Omental fat pad (tissue), 4 donors: ENCODE data around the gene CGB3. TPM values are rescaled to one million over a fixed set of nuclear protein-coding genes. Genes with fewer than 3 reads are reported as not detected.

Source experiments
- ATAC-seq: fragments of 150-250 bp; one replicate; pipeline ENCODE4 v1.9.1; 2016; ENCODE audit warnings: mild to moderate bottlenecking, moderate library complexity; ENCODE audit not compliant: low FRiP score
- DNase-seq: peaks from one replicate; pipeline ENCODE4 v3.0.0-alpha.2; 2019; ENCODE audit warnings: low spot score
- small RNA-seq: library from RNA; depleted of rRNA; stranded (forward); fragments of <200 nt; gene quantifications from one replicate; pipeline ENCODE3, GENCODE V24; 2016
- total RNA-seq, 4 donors: library from RNA; depleted of rRNA; stranded (reverse); fragments of >200 nt; gene quantifications; one replicate each; pipeline ENCODE4 v1.1.0, GENCODE V29; 2016
- TF ChIP-seq, protein P1 (sequence below), 3 donors: fragments of 450-650 bp; IDR thresholded peaks; one replicate each; pipeline ENCODE4 v1.5.1; 2016 to 2017; ENCODE audit warnings: antibody characterized with exemption in 3 of 3, mild to moderate bottlenecking in 3 of 3, moderate library complexity in 2 of 3

CGB3 gene
- total RNA-seq, 4 donors from 2014 or later: not detected

DNA sequence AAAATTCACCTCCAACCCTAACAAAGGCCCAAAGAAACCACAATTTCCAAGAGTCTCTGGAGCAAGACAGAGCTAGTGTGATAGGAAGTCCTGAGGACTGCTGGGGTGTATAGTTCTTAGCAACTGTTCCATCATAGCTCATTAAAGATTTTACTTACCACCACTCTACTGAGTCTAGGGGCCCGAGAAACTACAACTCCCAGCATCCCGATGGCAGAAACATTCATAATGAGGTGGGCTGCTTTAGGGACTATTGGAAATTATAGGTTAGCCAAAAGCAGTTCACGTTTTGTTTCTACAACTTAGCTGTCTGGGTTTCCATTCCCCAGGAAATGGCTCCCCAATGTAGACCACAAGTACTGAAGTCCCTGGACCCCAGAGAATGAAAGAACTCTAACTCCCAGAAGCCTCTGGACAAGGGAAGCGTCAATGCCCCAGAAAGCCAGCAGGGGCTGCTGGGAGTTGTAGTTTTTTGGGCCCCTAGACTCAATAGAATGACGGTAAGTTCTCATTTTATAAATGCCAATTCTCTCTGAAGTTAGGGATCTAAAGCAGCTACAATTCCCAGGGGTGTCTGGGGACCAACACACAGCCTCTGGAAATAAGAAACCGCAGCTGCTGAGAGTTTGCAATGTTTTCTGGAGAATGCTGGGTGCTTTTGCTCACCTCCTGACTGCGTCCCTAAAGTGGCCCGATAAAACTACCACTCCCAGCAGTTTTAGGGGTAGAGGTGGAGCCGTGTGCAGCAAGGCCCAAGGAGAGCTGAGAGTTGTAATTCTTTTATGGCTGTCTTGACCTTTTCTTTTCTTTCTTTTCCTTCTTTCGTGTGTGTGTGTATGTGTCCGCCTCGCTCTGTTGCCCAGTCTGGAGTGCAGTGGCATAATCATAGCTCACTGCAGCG lies 47.9 kb downstream of the CGB3 start:
- no peak for DNase-seq
- TF ChIP-seq, protein P1, sequence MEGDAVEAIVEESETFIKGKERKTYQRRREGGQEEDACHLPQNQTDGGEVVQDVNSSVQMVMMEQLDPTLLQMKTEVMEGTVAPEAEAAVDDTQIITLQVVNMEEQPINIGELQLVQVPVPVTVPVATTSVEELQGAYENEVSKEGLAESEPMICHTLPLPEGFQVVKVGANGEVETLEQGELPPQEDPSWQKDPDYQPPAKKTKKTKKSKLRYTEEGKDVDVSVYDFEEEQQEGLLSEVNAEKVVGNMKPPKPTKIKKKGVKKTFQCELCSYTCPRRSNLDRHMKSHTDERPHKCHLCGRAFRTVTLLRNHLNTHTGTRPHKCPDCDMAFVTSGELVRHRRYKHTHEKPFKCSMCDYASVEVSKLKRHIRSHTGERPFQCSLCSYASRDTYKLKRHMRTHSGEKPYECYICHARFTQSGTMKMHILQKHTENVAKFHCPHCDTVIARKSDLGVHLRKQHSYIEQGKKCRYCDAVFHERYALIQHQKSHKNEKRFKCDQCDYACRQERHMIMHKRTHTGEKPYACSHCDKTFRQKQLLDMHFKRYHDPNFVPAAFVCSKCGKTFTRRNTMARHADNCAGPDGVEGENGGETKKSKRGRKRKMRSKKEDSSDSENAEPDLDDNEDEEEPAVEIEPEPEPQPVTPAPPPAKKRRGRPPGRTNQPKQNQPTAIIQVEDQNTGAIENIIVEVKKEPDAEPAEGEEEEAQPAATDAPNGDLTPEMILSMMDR (IDR thresholded peaks at IDR 0.05): no peak
- no peak for ATAC-seq

Small RNA genes lying within 50 kb of the gene (small RNA-seq; reads per million reads assigned to genes)
- gene MIR6798: not detected

Other genes starting within 250 kb of the CGB3 start
- 10 to 100 TPM; 20.5 to 65.3 (median 37.2) TPM for gene BCAT2, start 213.3 kb downstream of the CGB3 start, total RNA-seq
- 10 to 100 TPM; 11.0 to 19.3 (median 13.0) TPM for gene HSD17B14, start 187.8 kb downstream of the CGB3 start, total RNA-seq
- gene PLEKHA4, start 155.7 kb downstream of the CGB3 start, total RNA-seq: 10 to 100 TPM in 3 of 4 donors, 1 to 10 TPM in 1; 7.3 to 18.7 (median 14.9) TPM
- 100 to 1,000 TPM; 105 to 282 (median 176) TPM for gene PPP1R15A, start 151.9 kb downstream of the CGB3 start, total RNA-seq
- not detected for gene TULP2, start 125.6 kb downstream of the CGB3 start, total RNA-seq
- 100 to 1,000 TPM; 197 to 280 (median 253) TPM for gene NUCB1, start 124.0 kb downstream of the CGB3 start, total RNA-seq
- not detected for gene DHDH, start 90.6 kb downstream of the CGB3 start, total RNA-seq
- 10 to 100 TPM; 26.4 to 64.2 (median 37.3) TPM for gene BAX, start 69.5 kb downstream of the CGB3 start, total RNA-seq
- gene FTL, start 59.0 kb downstream of the CGB3 start, total RNA-seq: 1,000 to 10,000 TPM; 6,104 to 9,580 (median 8,850) TPM
- gene GYS1, start 31.0 kb downstream of the CGB3 start, total RNA-seq: 10 to 100 TPM; 34.3 to 41.0 (median 38.8) TPM
- 10 to 100 TPM; 66.3 to 83.9 (median 72.4) TPM for gene RUVBL2, start 30.4 kb downstream of the CGB3 start, total RNA-seq
- not detected for gene LHB, start 7.2 kb downstream of the CGB3 start, total RNA-seq
- gene CGB2, start 7.6 kb upstream of the CGB3 start, total RNA-seq: not detected
- not detected for gene CGB1, start 12.6 kb upstream of the CGB3 start, total RNA-seq
- gene CGB5, start 19.5 kb upstream of the CGB3 start, total RNA-seq: not detected
- gene CGB8, start 24.8 kb upstream of the CGB3 start, total RNA-seq: not detected
- not detected for gene CGB7, start 33.4 kb upstream of the CGB3 start, total RNA-seq
- under 1 TPM in 1 of 4 donors, not detected in 3; 0.84 TPM for gene NTF4, start 40.5 kb upstream of the CGB3 start, total RNA-seq
- not detected for gene KCNA7, start 48.4 kb upstream of the CGB3 start, total RNA-seq
- gene SNRNP70, start 61.1 kb upstream of the CGB3 start, total RNA-seq: 100 to 1,000 TPM; 132 to 314 (median 207) TPM
- 1 to 10 TPM in 3 of 4 donors, not detected in 1; 3.7 to 9.0 (median 3.9) TPM for gene LIN7B, start 90.0 kb upstream of the CGB3 start, total RNA-seq
- 1 to 10 TPM; 1.6 to 3.5 (median 2.9) TPM for gene C19orf73, start 94.8 kb upstream of the CGB3 start, total RNA-seq
- gene PPFIA3, start 95.2 kb upstream of the CGB3 start, total RNA-seq: 10 to 100 TPM in 1 of 4 donors, 1 to 10 TPM in 3; 1.6 to 11.2 (median 4.1) TPM
- gene HRC, start 131.1 kb upstream of the CGB3 start, total RNA-seq: 10 to 100 TPM in 1 of 4 donors, 1 to 10 TPM in 1, under 1 TPM in 2; 0.74 to 13.1 (median 1.7) TPM
- 10 to 100 TPM in 2 of 4 donors, 1 to 10 TPM in 2; 7.2 to 26.0 (median 10.6) TPM for gene TRPM4, start 133.5 kb upstream of the CGB3 start, total RNA-seq